HCT116 (cell line): ENCODE data around the gene EGFL6.
"Not testable (repeated sequence)": the region's sequence is repeated elsewhere in the genome, so short reads cannot be mapped to it uniquely, and the experiment has no call there.

Source experiments
- CEBPB ChIP-seq: IDR thresholded peaks from 2 replicates; pipeline ENCODE4 v1.6.1; 2012; ENCODE audit warnings: low read depth
- CTCF ChIP-seq, 3 experiments: fragments of 200-600 bp in 1 of 3; sonication (generic) in 1 of 3; IDR thresholded peaks in 2 of 3; conservative IDR thresholded peaks in 1 of 3; 2 replicates each; pipeline ENCODE4 v1.5.1; 2012 to 2017; ENCODE audit warnings: low read depth in 2 of 3, low read length in 2 of 3, antibody characterized with exemption in 1 of 3, borderline replicate concordance in 1 of 3, control low read depth in 1 of 3, mild to moderate bottlenecking in 1 of 3, mixed read lengths in 1 of 3, mixed run types in 1 of 3, moderate library complexity in 1 of 3; ENCODE audit not compliant: insufficient read depth in 1 of 3
- EZH2 ChIP-seq: fragments of 200-600 bp; sonication (generic); IDR thresholded peaks from 2 replicates; pipeline ENCODE4 v1.6.1; 2017; ENCODE audit warnings: antibody characterized with exemption, mixed run types
- POLR2A ChIP-seq: IDR thresholded peaks from 2 replicates; pipeline ENCODE4 v1.7.0; 2011; ENCODE audit warnings: borderline replicate concordance; ENCODE audit not compliant: insufficient read depth, insufficient read length; ENCODE audit errors: extremely low read depth
- POLR2AphosphoS5 ChIP-seq: IDR thresholded peaks from 2 replicates; pipeline ENCODE4 v1.6.1; 2011; ENCODE audit warnings: mild to moderate bottlenecking, low read depth, low read length, moderate library complexity
- YY1 ChIP-seq: IDR thresholded peaks from 2 replicates; pipeline ENCODE4 v1.6.1; 2011; ENCODE audit warnings: low read length, low read depth, moderate library complexity, mild to moderate bottlenecking; ENCODE audit not compliant: insufficient replicate concordance; ENCODE audit errors: extremely low read depth
- ZNF274 ChIP-seq: fragments of 200-500 bp; sonication (Bioruptor generic); IDR thresholded peaks from 2 replicates; pipeline ENCODE4 v1.6.1; 2014; ENCODE audit warnings: mild to moderate bottlenecking, low read depth, low read length, inconsistent platforms

GRCh38 chrX:13679700-13680099 is 110.3 kb downstream of the EGFL6 start:
- TF ChIP-seq CTCF (IDR thresholded peaks at IDR 0.05 in 2 of 3, conservative IDR thresholded peaks at IDR 0.05 in 1 of 3; ENCODE audit: borderline replicate concordance in 1 of 3, insufficient read depth in 1 of 3, low read depth in 2 of 3, low read length in 2 of 3); EZH2; POLR2AphosphoS5; CEBPB; ZNF274; POLR2A; YY1: not testable (repeated sequence)
